ENCODE results near the gene DIP2A. TPM values are rescaled to one million over a fixed set of nuclear protein-coding genes. Genes with fewer than 3 reads are reported as not detected.

DIP2A gene
- total RNA-seq, 1 donor from 2014 or later: 25.9 TPM

DNA sequence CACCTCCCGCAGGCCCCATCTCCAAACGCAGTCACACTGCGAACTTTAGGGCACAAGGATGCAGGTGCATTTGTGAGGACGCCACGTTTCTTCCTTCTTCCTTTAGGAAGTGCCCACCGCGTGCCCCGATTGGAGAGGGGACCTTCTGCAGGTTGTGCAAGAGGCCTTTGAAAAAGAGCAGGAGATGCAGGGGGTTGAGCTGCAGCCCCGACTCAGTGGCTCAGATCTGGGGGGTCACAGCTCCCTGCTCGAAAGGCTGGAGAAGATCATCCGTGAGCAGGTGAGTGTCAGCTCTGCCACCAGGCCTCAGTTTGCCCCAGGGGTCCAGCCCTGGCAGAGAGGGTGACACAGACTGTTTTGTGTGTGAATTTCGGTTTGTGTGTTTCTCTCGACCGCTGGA is 31.2 kb upstream of the DIP2A start:
- Histone ChIP-seq H3K4me1 (no peaks in the 10 kb centered on the region), H3K9me3 (replicated peaks) (no peaks in the 10 kb centered on the region), H3K4me3 (no peak overlapping the region), H3K36me3 (peaks cover 83% of the 10 kb centered on the region), H3K27me3 (ENCODE audit: low read depth) (no peaks in the 10 kb centered on the region), H3K27ac (replicated peaks) (no peak overlapping the region)
- TF ChIP-seq, protein P1, sequence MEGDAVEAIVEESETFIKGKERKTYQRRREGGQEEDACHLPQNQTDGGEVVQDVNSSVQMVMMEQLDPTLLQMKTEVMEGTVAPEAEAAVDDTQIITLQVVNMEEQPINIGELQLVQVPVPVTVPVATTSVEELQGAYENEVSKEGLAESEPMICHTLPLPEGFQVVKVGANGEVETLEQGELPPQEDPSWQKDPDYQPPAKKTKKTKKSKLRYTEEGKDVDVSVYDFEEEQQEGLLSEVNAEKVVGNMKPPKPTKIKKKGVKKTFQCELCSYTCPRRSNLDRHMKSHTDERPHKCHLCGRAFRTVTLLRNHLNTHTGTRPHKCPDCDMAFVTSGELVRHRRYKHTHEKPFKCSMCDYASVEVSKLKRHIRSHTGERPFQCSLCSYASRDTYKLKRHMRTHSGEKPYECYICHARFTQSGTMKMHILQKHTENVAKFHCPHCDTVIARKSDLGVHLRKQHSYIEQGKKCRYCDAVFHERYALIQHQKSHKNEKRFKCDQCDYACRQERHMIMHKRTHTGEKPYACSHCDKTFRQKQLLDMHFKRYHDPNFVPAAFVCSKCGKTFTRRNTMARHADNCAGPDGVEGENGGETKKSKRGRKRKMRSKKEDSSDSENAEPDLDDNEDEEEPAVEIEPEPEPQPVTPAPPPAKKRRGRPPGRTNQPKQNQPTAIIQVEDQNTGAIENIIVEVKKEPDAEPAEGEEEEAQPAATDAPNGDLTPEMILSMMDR (IDR thresholded peaks at IDR 0.05; ENCODE audit: borderline replicate concordance): no peak
- intact Hi-C loops (cut with micrococcal nuclease): no loop called here
- DNase-seq: no peak

- Histone ChIP-seq H3K27me3 (ENCODE audit: low read depth) (no peaks in the 10 kb centered on the region), H3K36me3 (peaks cover 82% of the 10 kb centered on the region), H3K27ac (replicated peaks) (no peak overlapping the region), H3K9me3 (replicated peaks) (no peaks in the 10 kb centered on the region), H3K4me1 (no peaks in the 10 kb centered on the region), H3K4me3 (no peak overlapping the region)
- intact Hi-C loops (cut with micrococcal nuclease): no loop called here
- no peak for DNase-seq
- TF ChIP-seq, protein P1 (IDR thresholded peaks at IDR 0.05; ENCODE audit: borderline replicate concordance): no peak
These were observed 30.4 kb upstream of the DIP2A start for GRCh38 chr21:46428286-46428685.

DNA sequence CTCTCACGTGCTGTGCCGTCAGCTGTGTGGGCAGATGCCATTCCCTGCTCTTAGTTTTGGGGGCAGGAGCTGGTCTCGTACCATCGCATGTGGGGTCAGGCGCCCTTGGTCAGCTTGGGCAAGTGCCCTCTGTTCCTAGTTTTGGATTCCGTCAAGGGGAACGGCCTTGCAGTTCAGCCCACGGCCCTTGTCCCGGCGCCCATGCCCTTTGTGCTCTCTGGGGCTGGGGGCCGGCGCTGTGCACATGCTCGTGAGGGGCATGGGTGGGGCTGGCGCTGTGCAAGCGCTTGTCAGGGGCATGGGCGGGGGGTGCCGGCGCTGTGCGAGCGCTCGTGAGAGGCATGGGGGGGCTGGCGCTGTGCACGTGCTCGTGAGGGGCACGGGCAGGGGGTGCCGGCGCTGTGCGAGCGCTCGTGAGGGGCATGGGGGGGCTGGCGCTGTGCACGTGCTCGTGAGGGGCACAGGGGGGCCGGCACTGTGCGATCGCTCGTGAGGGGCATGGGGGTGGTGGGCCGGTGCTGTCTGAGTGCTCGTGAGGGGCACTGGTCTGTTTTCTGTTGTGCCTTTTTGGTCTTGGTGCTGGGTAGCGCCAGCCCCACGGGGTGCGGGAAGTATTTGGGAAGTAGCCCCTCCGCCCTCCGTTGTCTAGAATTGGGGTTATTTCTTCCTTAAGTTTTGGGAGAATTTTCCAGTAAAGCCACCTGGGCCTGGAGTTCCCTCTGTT is 29.5 kb upstream of the DIP2A start:
- intact Hi-C loops (cut with micrococcal nuclease): no loop called here
- H3K27me3 ChIP-seq (ENCODE audit: low read depth): no peaks in the 10 kb centered on the region
- no peaks in the 10 kb centered on the region for H3K9me3 ChIP-seq (replicated peaks)
- peaks cover 88% of the 10 kb centered on the region for H3K36me3 ChIP-seq
- DNase-seq: no peak
- H3K27ac ChIP-seq (replicated peaks): no peak overlapping the region
- H3K4me1 ChIP-seq: no peaks in the 10 kb centered on the region
- TF ChIP-seq, protein P1 (IDR thresholded peaks at IDR 0.05; ENCODE audit: borderline replicate concordance): no peak
- H3K4me3 ChIP-seq: no peak overlapping the region

DNA sequence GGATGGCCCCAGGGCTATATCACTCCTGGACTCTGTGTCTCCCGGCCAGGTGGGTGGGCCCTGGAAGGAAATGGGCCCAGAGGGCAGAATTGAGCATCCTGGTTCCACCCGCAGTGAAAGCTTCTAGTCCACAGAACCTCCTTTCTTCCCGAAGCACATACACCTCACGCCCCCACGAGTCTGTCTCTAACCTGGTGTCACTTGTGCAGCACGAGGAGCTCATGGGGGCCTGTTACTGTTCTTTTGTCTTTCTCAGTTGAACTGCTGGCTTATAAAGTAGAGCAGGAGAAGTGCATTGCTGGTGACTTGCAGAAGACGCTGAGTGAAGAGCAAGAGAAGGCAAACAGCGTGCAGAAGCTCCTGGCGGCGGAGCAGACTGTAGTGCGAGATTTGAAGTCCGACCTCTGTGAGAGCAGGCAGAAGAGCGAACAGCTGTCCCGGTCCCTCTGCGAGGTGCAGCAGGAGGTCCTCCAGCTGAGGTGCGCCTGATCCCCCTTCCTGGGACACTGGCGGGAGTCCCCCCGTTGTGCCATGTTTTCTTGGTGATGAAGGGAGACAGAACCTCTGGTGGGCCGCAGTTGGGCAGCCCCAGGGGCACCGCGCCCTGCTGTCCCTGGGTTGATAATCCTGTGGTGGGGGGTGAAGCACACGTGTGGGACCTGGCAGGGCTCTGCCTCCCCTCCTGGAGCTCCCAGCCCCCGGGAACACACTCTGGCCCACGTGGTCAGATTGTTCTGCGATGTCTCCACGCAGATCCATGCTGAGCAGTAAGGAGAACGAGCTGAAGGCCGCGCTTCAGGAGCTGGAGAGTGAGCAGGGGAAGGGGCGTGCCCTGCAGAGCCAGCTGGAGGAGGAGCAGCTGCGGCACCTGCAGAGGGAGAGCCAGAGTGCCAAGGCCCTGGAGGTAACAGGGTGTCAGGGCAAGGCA is 28.7 kb upstream of the DIP2A start:
- Histone ChIP-seq H3K4me1 (no peaks in the 10 kb centered on the region), H3K4me3 (no peak overlapping the region), H3K36me3 (peaks cover 93% of the 10 kb centered on the region), H3K9me3 (replicated peaks) (no peaks in the 10 kb centered on the region), H3K27ac (replicated peaks) (no peak overlapping the region), H3K27me3 (ENCODE audit: low read depth) (no peaks in the 10 kb centered on the region)
- intact Hi-C loops (cut with micrococcal nuclease): no loop called here
- TF ChIP-seq, protein P1 (IDR thresholded peaks at IDR 0.05; ENCODE audit: borderline replicate concordance): no peak
- DNase-seq: no peak

GRCh38 chr21:46431448-46431847 is 27.2 kb upstream of the DIP2A start:
- Histone ChIP-seq H3K27ac (replicated peaks) (no peak overlapping the region), H3K36me3 (peaks cover 93% of the 10 kb centered on the region), H3K27me3 (ENCODE audit: low read depth) (no peaks in the 10 kb centered on the region), H3K4me1 (no peaks in the 10 kb centered on the region), H3K4me3 (no peak overlapping the region), H3K9me3 (replicated peaks) (no peaks in the 10 kb centered on the region)
- intact Hi-C loops (cut with micrococcal nuclease): no loop called here
- no peak for DNase-seq
- TF ChIP-seq, protein P1 (IDR thresholded peaks at IDR 0.05; ENCODE audit: borderline replicate concordance): no peak
